Activated T-cell treated with anti-CD3 and anti-CD28 coated beads, Interleukin-2, amount 50 U/mL, for 4 hours (primary cell): ENCODE data around the gene DDX11. TPM values are rescaled to one million over a fixed set of nuclear protein-coding genes. Genes with fewer than 3 reads are reported as not detected.
"Not testable (repeated sequence)": the region's sequence is repeated elsewhere in the genome, so short reads cannot be mapped to it uniquely, and the experiment has no call there.

Experiments
- ATAC-seq, 2 donors: fragments of 200-7000 bp; cut with Tn5 transposase; one replicate each; pipeline ENCODE4 v1.10.0; 2021
- DNase-seq: peaks from one replicate; pipeline ENCODE4 v3.0.0-alpha.2; 2020
- H3K27me3 Mint-ChIP-seq: one replicate; pipeline ENCODE4 v1.8.0; 2021; ENCODE audit warnings: low read depth, mixed read lengths
- H3K36me3 Mint-ChIP-seq: one replicate; pipeline ENCODE4 v1.8.0; 2022; ENCODE audit warnings: mixed read lengths; ENCODE audit not compliant: insufficient read depth
- H3K4me1 Mint-ChIP-seq: one replicate; pipeline ENCODE4 v1.8.0; 2021; ENCODE audit warnings: low read depth, mixed read lengths
- H3K4me3 Mint-ChIP-seq: one replicate; pipeline ENCODE4 v1.8.0; 2021; ENCODE audit warnings: mild to moderate bottlenecking, moderate library complexity, mixed read lengths
- H3K9me3 Mint-ChIP-seq: one replicate; pipeline ENCODE4 v1.8.0; 2021; ENCODE audit warnings: mixed read lengths
- total RNA-seq, 3 donors: library from RNA; stranded (reverse); gene quantifications; one replicate each; pipeline ENCODE4 v1.2.1, GENCODE V29; 2021

The DDX11 gene
- total RNA-seq, 3 donors from 2014 or later: 117 to 134 (median 129) TPM

- ATAC-seq, DNase-seq, H3K4me1 Mint-ChIP-seq, H3K9me3 Mint-ChIP-seq, H3K4me3 Mint-ChIP-seq, H3K27me3 Mint-ChIP-seq: not testable (repeated sequence)
- H3K36me3 Mint-ChIP-seq: peaks cover 28% of the 10 kb centered on the region
Observed at GRCh38 chr12:31099434-31099833, 25.8 kb downstream of the DDX11 start.

GRCh38 chr12:31100503-31101208 lies 27.0 kb downstream of the DDX11 start:
- peaks cover 23% of the 10 kb centered on the region for H3K36me3 Mint-ChIP-seq
- not testable (repeated sequence) for H3K27me3 Mint-ChIP-seq, ATAC-seq, H3K4me1 Mint-ChIP-seq, DNase-seq, H3K9me3 Mint-ChIP-seq, H3K4me3 Mint-ChIP-seq

GRCh38 chr12:31102125-31102524 lies 28.5 kb downstream of the DDX11 start:
- not testable (repeated sequence) for H3K9me3 Mint-ChIP-seq, H3K4me1 Mint-ChIP-seq, H3K27me3 Mint-ChIP-seq, ATAC-seq, H3K4me3 Mint-ChIP-seq, DNase-seq
- H3K36me3 Mint-ChIP-seq: peaks cover 15% of the 10 kb centered on the region

GRCh38 chr12:31102596-31102995 lies 28.9 kb downstream of the DDX11 start:
- not testable (repeated sequence) for DNase-seq, H3K4me1 Mint-ChIP-seq, H3K27me3 Mint-ChIP-seq, H3K4me3 Mint-ChIP-seq, H3K9me3 Mint-ChIP-seq, ATAC-seq
- peaks cover 14% of the 10 kb centered on the region for H3K36me3 Mint-ChIP-seq

DNA sequence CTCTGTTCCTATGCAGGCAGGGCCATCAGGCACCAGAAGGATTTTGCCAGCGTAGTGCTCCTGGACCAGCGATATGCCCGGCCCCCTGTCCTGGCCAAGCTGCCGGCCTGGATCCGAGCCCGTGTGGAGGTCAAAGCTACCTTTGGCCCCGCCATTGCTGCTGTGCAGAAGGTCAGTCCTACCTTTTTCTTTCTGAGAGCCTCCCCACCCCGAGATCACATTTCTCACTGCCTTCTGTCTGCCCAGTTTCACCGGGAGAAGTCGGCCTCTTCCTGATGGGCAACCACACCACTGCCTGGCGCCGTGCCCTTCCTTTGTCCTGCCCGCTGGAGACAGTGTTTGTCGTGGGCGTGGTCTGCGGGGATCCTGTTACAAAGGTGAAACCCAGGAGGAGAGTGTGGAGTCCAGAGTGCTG lies 29.9 kb downstream of the DDX11 start:
- not testable (repeated sequence) for ATAC-seq, H3K4me1 Mint-ChIP-seq, H3K27me3 Mint-ChIP-seq, H3K4me3 Mint-ChIP-seq, H3K9me3 Mint-ChIP-seq, DNase-seq
- peaks cover 14% of the 10 kb centered on the region for H3K36me3 Mint-ChIP-seq

GRCh38 chr12:31104220-31104619 lies 30.6 kb downstream of the DDX11 start:
- H3K4me1 Mint-ChIP-seq, ATAC-seq, DNase-seq, H3K9me3 Mint-ChIP-seq, H3K4me3 Mint-ChIP-seq, H3K27me3 Mint-ChIP-seq: not testable (repeated sequence)
- H3K36me3 Mint-ChIP-seq: peaks cover 11% of the 10 kb centered on the region

- H3K36me3 Mint-ChIP-seq: peaks cover 11% of the 10 kb centered on the region
- H3K4me3 Mint-ChIP-seq, ATAC-seq, H3K27me3 Mint-ChIP-seq, DNase-seq, H3K4me1 Mint-ChIP-seq, H3K9me3 Mint-ChIP-seq: not testable (repeated sequence)
Observed at GRCh38 chr12:31104773-31105172, 31.1 kb downstream of the DDX11 start.

DNA sequence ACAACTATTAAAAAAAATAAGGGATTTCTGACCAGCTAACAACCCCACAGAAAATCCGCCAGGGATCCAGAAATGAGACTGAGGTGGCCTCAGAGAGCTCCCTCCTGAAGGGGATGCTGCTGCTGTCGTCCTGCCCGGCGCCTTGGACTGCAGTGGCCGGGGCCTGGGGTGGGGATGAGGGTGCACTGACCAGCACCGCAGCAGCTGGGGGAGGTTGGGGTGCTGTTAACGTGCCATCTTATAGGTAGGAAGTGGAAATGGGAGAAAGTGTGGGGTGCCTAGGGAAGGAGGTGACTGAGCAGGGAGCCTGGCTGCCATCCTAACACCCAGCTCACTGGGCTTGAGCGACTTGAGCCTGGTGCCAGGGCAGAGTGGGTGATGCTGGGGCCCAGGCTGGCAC lies 32.0 kb downstream of the DDX11 start:
- Mint-ChIP-seq H3K27me3 (no peaks in the 10 kb centered on the region), H3K9me3 (no peaks in the 10 kb centered on the region), H3K36me3 (peaks cover 9% of the 10 kb centered on the region), H3K4me3 (no peak overlapping the region), H3K4me1 (no peaks in the 10 kb centered on the region)
- DNase-seq (no peak), ATAC-seq (no peak)

- ATAC-seq: peak in 1 of 2 donors; percentile 12
- no peak overlapping the region for H3K4me3 Mint-ChIP-seq
- peaks cover 1% of the 10 kb centered on the region for H3K27me3 Mint-ChIP-seq
Observed at GRCh38 chr12:31106101-31106803, 32.6 kb downstream of the DDX11 start.

GRCh38 chr12:31109773-31110172 lies 36.1 kb downstream of the DDX11 start:
- ATAC-seq, H3K4me3 Mint-ChIP-seq, H3K27me3 Mint-ChIP-seq: not testable (repeated sequence)

More at GRCh38 chr12:31106101-31106803, 32.6 kb downstream of the DDX11 start:
- H3K4me1 Mint-ChIP-seq: no peaks in the 10 kb centered on the region
- H3K9me3 Mint-ChIP-seq: no peaks in the 10 kb centered on the region
- H3K36me3 Mint-ChIP-seq: peaks cover 9% of the 10 kb centered on the region
- no peak for DNase-seq

DNA sequence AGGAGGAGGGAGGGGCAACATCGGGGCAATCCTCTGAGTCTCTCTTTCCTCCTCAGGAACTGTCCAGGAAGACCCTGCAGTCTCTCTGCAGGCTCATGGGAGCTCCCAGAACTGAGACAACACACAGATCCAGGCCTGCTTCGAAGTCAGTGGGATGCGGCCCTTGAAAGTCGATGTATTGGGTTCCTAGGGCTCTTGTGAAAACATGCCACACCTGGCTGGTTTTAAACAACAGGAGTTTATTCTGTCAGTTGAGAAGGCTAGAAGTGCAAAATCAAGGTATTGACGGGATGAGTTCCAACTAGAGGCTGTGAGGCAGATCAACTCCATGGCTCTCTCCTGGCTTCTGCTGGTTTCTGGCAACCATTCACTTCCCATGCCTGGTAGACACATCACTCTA lies 36.6 kb downstream of the DDX11 start:
- H3K9me3 Mint-ChIP-seq, H3K4me3 Mint-ChIP-seq, H3K36me3 Mint-ChIP-seq, DNase-seq, H3K4me1 Mint-ChIP-seq, ATAC-seq: not testable (repeated sequence)
- peaks cover 11% of the 10 kb centered on the region for H3K27me3 Mint-ChIP-seq

More at GRCh38 chr12:31109773-31110172, 36.1 kb downstream of the DDX11 start:
- H3K36me3 Mint-ChIP-seq, H3K4me1 Mint-ChIP-seq, DNase-seq, H3K9me3 Mint-ChIP-seq: not testable (repeated sequence)

GRCh38 chr12:31115092-31115601 lies 41.5 kb downstream of the DDX11 start:
- not testable (repeated sequence) for H3K36me3 Mint-ChIP-seq, H3K4me1 Mint-ChIP-seq, H3K9me3 Mint-ChIP-seq, H3K4me3 Mint-ChIP-seq, DNase-seq, ATAC-seq
- peaks cover 29% of the 10 kb centered on the region for H3K27me3 Mint-ChIP-seq

DNA sequence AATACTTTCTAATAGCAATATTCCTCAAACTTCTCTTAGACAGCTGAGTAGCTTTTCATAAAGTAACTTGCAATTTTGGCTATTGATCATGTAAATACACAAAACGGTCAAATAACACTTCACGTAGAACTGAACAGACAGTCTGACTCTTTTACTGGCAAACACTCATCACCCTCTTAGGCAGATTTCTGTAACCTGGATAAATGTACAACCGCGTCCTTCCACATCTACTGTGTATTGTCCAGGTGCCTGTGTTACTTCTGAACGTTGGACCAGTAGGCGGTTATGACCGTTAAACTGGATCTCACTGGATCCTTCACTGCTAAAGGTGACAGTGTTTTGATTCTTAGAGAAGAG lies 43.2 kb downstream of the DDX11 start:
- peak overlapping the region; percentile 72 for H3K4me3 Mint-ChIP-seq
- DNase-seq, H3K36me3 Mint-ChIP-seq, H3K9me3 Mint-ChIP-seq, H3K4me1 Mint-ChIP-seq: not testable (repeated sequence)
- H3K27me3 Mint-ChIP-seq: peaks cover 26% of the 10 kb centered on the region
- peak in 1 of 2 donors; percentile 4 for ATAC-seq

- peak; percentile 74 to 82 for ATAC-seq
- no peaks in the 10 kb centered on the region for H3K36me3 Mint-ChIP-seq
Observed at GRCh38 chr12:31117203-31118011, 43.7 kb downstream of the DDX11 start.

More at GRCh38 chr12:31117203-31118011, 43.7 kb downstream of the DDX11 start:
- Mint-ChIP-seq H3K9me3 (no peaks in the 10 kb centered on the region), H3K27me3 (peaks cover 25% of the 10 kb centered on the region), H3K4me3 (peak overlapping the region; percentile 72), H3K4me1 (peaks cover 6% of the 10 kb centered on the region)
- DNase-seq: peak; percentile 65
